ENCODE data around the gene CGB8.

DNA sequence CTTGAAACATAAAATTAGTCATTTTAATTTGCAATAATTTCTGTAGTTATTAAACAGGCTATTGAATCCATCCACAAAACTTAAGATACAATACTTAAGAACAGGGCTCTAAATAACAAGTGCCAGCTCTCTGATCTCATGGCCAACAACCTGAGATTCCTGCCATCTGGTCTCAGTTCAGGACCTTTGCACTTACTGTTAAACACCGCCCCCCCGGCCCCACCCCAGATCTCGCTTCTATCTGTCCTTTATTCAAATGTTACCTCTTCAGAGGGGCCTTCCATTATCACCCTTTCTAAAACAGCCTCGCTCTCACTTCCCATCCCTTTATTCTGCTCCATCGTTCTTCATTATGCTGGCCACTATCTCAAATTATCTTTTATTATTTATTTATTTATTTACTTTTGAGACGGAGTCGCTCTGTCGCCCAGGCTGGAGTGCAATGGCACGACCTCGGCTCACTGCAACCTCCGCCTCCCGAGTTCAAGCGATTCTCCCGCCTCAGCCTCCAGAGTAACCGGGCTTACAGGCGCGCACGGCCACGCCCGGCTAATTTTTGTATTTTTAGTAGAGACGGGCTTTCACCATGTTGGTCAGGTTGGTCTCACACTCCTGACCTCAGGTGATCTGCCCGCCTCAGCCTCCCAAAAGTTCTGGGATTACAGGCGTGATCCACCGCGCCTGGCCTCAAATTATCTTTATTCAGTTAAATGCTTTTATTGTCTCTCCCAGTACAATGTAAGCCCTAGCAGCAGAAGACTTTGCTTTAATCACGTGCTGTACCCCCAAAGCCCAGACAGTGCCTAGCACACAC is 35.5 kb upstream of the CGB8 start:
- no peak for TF ChIP-seq ZNF274 (IDR thresholded peaks at IDR 0.05; ENCODE audit: low read depth, low read length)
- TF ChIP-seq YY1 (IDR thresholded peaks at IDR 0.05; ENCODE audit: insufficient read depth, insufficient read length): no peak
- TF ChIP-seq SUZ12 (IDR thresholded peaks at IDR 0.05; ENCODE audit: extremely low read depth, insufficient read depth, insufficient read length): no peak

Measured in NT2/D1 (cell line).